PC-3 (cell line): ENCODE results near the gene SSNA1.

Source experiments
- CTCF ChIP-seq: fragments of 300-600 bp; sonication (generic); conservative IDR thresholded peaks from 2 replicates; pipeline ENCODE4 v1.5.1; 2017; ENCODE audit warnings: antibody characterized with exemption, low read depth, mild to moderate bottlenecking, low read length
- EZH2 ChIP-seq: fragments of 300-600 bp; sonication (generic); IDR thresholded peaks from one replicate; pipeline ENCODE4 v1.6.1; 2017; ENCODE audit warnings: antibody characterized with exemption, mild to moderate bottlenecking, low read length; ENCODE audit not compliant: unreplicated experiment
- EZH2phosphoT487 ChIP-seq: fragments of 300-600 bp; sonication (generic); IDR thresholded peaks from 2 replicates; pipeline ENCODE4 v1.6.1; 2018; ENCODE audit warnings: mild to moderate bottlenecking, antibody characterized with exemption, low read length, borderline replicate concordance

GRCh38 chr9:137141050-137141810 lies 47.2 kb upstream of the SSNA1 start:
- no peak for TF ChIP-seq CTCF
- TF ChIP-seq EZH2 = no peak
- TF ChIP-seq EZH2phosphoT487 = no peak
